ENCODE results near the gene SLCO3A1.

DNA sequence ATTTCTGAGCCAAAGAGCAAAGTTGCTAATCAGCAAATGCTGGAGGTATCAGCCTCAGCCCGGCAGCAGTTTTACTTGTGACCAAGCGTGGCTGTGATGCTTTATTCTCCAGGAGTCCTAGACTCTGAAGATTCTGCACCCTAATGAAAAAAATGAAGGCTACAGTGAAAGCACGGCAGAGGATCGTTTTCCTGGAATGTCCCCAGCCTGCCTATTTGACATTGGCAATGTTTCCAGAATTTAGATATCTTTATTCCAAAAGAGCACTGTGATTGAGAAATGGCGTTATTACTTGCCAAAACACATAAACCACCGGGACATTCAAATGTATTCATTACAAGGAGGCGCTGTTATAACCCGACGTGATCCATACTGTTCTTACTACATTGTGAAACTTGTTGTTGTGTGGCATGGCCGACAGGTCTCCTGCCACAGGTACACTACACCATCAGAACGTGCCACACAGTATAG is 263.8 kb downstream of the SLCO3A1 start:
- TF ChIP-seq POLR2A (IDR thresholded peaks at IDR 0.05; ENCODE audit: low read length), result no peak
- no peak for TF ChIP-seq GATA1 (IDR thresholded peaks at IDR 0.05; ENCODE audit: low read depth, low read length)

All from erythroblast (primary cell).